Measurements from ENCODE around the gene FBXO28. TPM values are rescaled to one million over a fixed set of nuclear protein-coding genes. Genes with fewer than 3 reads are reported as not detected.
"Not testable (repeated sequence)": the region's sequence is repeated elsewhere in the genome, so short reads cannot be mapped to it uniquely, and the experiment has no call there.

Gene FBXO28
- polyA plus RNA-seq (ENCODE audit: insufficient read length) = 18.1 TPM

GRCh38 chr1:224113918-224114786, at the start of gene FBXO28:
Gene FBXO28, plus strand, starts transcription at chr1:224114111. Its CDS starts 19 bp downstream, at chr1:224114130.
- DNase-seq = peak; percentile 95

GRCh38 chr1:224064150-224064549, 49.8 kb upstream of the FBXO28 start:
- DNase-seq = no peak

- DNase-seq = no peak
Observed at GRCh38 chr1:224065455-224065854, 48.5 kb upstream of the FBXO28 start.

GRCh38 chr1:224067207-224067606, 46.7 kb upstream of the FBXO28 start:
- DNase-seq = no peak

GRCh38 chr1:224067621-224068457, 46.1 kb upstream of the FBXO28 start:
- no peak for DNase-seq

GRCh38 chr1:224068458-224069072, 45.3 kb upstream of the FBXO28 start:
- DNase-seq = no peak

GRCh38 chr1:224069138-224069537, 44.8 kb upstream of the FBXO28 start:
- no peak for DNase-seq

- DNase-seq = no peak
Observed at GRCh38 chr1:224070521-224070920, 43.4 kb upstream of the FBXO28 start.

- DNase-seq = no peak
Observed at GRCh38 chr1:224076407-224076806, 37.5 kb upstream of the FBXO28 start.

GRCh38 chr1:224079644-224080043, 34.3 kb upstream of the FBXO28 start:
- not testable (repeated sequence) for DNase-seq

GRCh38 chr1:224080115-224080774, 33.7 kb upstream of the FBXO28 start:
- no peak for DNase-seq

GRCh38 chr1:224081604-224082003, 32.3 kb upstream of the FBXO28 start:
- no peak for DNase-seq

- DNase-seq = no peak
Observed at GRCh38 chr1:224082146-224082545, 31.8 kb upstream of the FBXO28 start.

GRCh38 chr1:224084867-224085266, 29.0 kb upstream of the FBXO28 start:
- no peak for DNase-seq

- DNase-seq = no peak
Observed at GRCh38 chr1:224085421-224086108, 28.3 kb upstream of the FBXO28 start.

GRCh38 chr1:224087286-224087794, 26.6 kb upstream of the FBXO28 start:
- DNase-seq = no peak

GRCh38 chr1:224089583-224089982, 24.3 kb upstream of the FBXO28 start:
- DNase-seq = no peak

- no peak for DNase-seq
Observed at GRCh38 chr1:224090116-224090515, 23.8 kb upstream of the FBXO28 start.

- DNase-seq = no peak
Observed at GRCh38 chr1:224092111-224092510, 21.8 kb upstream of the FBXO28 start.

GRCh38 chr1:224092601-224093000, 21.3 kb upstream of the FBXO28 start:
- no peak for DNase-seq

GRCh38 chr1:224095339-224095738, 18.6 kb upstream of the FBXO28 start:
- DNase-seq = no peak

- no peak for DNase-seq
Observed at GRCh38 chr1:224095867-224096266, 18.0 kb upstream of the FBXO28 start.
